Activated naive CD8-positive, alpha-beta T cell (primary cell): ENCODE data around the gene MCM3AP.

Source experiments
- H3K27ac Mint-ChIP-seq: one replicate; pipeline ENCODE4 v1.8.0; 2021; ENCODE audit warnings: mixed read lengths
- H3K27me3 Mint-ChIP-seq: one replicate; pipeline ENCODE4 v1.8.0; 2021; ENCODE audit warnings: mixed read lengths
- H3K36me3 Mint-ChIP-seq: one replicate; pipeline ENCODE4 v1.8.0; 2021; ENCODE audit warnings: mixed read lengths
- H3K4me1 Mint-ChIP-seq: one replicate; pipeline ENCODE4 v1.8.0; 2021; ENCODE audit warnings: low read depth, mixed read lengths
- H3K4me3 Mint-ChIP-seq: one replicate; pipeline ENCODE4 v1.8.0; 2021; ENCODE audit warnings: mild to moderate bottlenecking, mixed read lengths
- H3K9me3 Mint-ChIP-seq: one replicate; pipeline ENCODE4 v1.8.0; 2021; ENCODE audit warnings: low read depth, mixed read lengths

The MCM3AP gene

GRCh38 chr21:46188226-46189212 is 96.9 kb downstream of the MCM3AP start:
- Mint-ChIP-seq H3K9me3 (no peaks in the 10 kb centered on the region), H3K36me3 (peaks cover 2% of the 10 kb centered on the region), H3K4me3 (no peak overlapping the region), H3K27me3 (no peaks in the 10 kb centered on the region), H3K4me1 (peaks cover 12% of the 10 kb centered on the region), H3K27ac (no peak overlapping the region)

GRCh38 chr21:46187814-46188213 is 97.6 kb downstream of the MCM3AP start:
- Mint-ChIP-seq H3K4me1 (peaks cover 14% of the 10 kb centered on the region), H3K4me3 (no peak overlapping the region), H3K36me3 (no peaks in the 10 kb centered on the region)

GRCh38 chr21:46187261-46187660 is 98.2 kb downstream of the MCM3AP start:
- Mint-ChIP-seq H3K9me3 (no peaks in the 10 kb centered on the region), H3K27me3 (no peaks in the 10 kb centered on the region), H3K36me3 (no peaks in the 10 kb centered on the region), H3K27ac (no peak overlapping the region), H3K4me1 (peaks cover 14% of the 10 kb centered on the region), H3K4me3 (no peak overlapping the region)

More at GRCh38 chr21:46187814-46188213, 97.6 kb downstream of the MCM3AP start:
- Mint-ChIP-seq H3K27me3 (no peaks in the 10 kb centered on the region), H3K9me3 (no peaks in the 10 kb centered on the region), H3K27ac (no peak overlapping the region)

- no peak overlapping the region for H3K27ac Mint-ChIP-seq
- H3K9me3 Mint-ChIP-seq: no peaks in the 10 kb centered on the region
- no peaks in the 10 kb centered on the region for H3K36me3 Mint-ChIP-seq
- peaks cover 14% of the 10 kb centered on the region for H3K4me1 Mint-ChIP-seq
- H3K27me3 Mint-ChIP-seq: no peaks in the 10 kb centered on the region
- peak overlapping the region; percentile 87 for H3K4me3 Mint-ChIP-seq
These were observed 99.7 kb downstream of the MCM3AP start for GRCh38 chr21:46185716-46186115.
